Measurements from ENCODE around the gene PDCD2L.
"Not testable (repeated sequence)": the region's sequence is repeated elsewhere in the genome, so short reads cannot be mapped to it uniquely, and the experiment has no call there.

PDCD2L gene

DNA sequence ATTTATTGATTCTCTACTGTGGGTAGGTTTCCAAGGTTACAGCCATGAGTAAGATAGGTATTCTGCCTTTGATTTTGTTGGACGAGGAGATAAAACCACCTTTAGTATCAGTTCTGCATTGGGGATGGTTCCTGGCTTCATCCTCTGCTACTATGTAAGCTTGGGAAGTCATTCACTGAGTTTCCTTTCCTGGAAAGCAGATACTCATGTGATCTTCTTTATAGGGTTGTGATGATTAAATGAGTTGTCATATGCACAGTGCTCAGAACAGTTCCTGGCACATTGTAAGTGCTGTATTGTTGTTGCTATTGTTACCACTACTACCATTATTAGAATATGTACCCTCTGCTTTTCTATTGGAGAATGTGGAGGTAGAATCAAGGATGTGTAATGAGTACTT is 64.2 kb downstream of the PDCD2L start:
- no peak for DNase-seq (ENCODE audit: low read depth, low spot score)

DNA sequence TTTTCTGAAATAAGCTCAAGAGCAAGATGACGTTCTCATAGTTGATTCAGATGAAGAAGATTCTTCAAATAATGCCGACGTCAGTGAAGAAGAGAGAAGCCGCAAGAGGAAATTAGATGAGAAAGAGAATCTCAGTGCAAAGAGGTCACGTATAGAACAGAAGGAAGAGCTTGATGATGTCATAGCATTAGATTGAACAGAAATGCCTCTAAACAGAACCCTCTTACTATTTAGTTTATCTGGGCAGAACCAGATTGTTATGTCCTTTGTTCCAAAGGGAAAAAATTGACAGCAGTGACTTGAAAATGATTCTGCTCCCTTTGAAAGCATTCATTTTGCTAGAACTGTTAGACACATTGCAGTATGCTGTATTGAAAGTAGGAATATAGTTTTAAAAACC is 64.8 kb downstream of the PDCD2L start:
- not testable (repeated sequence) for DNase-seq (ENCODE audit: low read depth, low spot score)

DNA sequence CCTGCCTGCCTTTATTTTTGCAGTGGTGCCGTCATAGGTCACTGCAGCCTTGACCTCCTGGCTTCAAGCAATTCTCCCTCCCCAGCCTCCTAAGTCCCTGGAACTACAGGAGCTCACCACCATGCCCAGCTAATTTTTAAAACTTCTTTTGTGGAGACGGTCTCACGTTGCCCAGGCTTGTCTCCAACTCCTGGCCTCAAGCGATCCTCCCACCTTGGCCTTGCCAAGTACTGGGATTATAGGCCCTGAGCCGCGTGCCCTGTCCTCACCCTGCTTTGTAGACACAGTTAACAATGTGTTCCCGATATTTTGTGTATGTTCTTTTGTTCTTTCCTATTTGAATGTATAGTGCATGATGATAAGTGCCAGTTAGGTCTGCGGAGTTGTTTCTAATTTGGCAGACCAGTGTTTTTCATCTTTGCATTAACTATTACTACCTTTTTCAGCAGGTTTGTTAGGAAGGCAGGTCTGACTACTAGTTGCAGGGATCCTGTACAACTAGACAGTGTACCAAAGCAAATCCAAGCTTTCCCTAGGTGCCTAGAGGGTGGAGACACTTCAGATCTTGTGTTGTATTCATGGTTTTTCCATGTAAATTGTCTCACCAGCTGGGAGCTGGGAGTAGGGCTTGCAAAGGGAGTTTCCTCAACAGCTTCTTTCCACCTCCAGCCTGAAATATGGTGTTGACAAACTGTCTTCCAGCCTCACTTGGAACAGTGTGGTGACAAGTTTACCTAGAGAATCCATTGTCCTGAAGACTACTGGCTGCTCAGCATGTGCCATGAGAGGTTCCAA is 67.9 kb downstream of the PDCD2L start:
- DNase-seq (ENCODE audit: low read depth, low spot score): no peak

DNA sequence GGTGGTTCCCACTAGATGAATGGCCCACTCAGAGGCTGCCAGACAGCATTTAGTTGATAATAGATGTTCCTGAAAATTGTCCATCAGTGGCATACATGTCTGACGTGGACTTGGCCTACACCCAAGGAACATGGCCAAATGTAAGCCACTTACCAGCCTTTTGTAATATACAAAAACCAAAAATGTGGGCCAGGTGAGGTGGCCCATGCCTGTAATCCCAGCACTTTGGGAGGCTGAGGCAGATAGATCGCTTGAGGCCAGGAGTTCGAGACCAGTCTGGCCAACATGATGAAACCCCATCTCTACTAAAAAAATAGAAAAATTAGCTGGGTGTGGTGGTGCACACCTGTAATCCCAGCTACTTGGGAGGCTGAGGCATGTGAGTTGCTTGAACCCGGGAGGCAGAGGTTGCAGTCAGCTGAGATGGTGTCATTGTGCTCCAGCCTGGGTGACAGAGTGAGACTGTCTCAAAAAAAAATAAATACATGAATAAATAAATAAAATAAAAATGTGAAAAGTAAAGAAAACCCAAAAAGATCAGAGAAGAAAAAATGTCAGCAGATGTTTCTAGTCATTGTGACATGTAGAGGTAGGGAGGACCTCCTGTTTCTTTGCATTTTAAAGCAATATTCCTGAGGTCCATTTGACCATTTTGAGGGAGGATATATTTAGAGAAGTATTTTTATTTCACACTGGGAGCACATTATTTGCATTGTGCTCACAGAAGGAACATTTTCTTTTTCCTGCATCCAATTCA is 70.2 kb downstream of the PDCD2L start:
- DNase-seq (ENCODE audit: low read depth, low spot score): no peak

DNA sequence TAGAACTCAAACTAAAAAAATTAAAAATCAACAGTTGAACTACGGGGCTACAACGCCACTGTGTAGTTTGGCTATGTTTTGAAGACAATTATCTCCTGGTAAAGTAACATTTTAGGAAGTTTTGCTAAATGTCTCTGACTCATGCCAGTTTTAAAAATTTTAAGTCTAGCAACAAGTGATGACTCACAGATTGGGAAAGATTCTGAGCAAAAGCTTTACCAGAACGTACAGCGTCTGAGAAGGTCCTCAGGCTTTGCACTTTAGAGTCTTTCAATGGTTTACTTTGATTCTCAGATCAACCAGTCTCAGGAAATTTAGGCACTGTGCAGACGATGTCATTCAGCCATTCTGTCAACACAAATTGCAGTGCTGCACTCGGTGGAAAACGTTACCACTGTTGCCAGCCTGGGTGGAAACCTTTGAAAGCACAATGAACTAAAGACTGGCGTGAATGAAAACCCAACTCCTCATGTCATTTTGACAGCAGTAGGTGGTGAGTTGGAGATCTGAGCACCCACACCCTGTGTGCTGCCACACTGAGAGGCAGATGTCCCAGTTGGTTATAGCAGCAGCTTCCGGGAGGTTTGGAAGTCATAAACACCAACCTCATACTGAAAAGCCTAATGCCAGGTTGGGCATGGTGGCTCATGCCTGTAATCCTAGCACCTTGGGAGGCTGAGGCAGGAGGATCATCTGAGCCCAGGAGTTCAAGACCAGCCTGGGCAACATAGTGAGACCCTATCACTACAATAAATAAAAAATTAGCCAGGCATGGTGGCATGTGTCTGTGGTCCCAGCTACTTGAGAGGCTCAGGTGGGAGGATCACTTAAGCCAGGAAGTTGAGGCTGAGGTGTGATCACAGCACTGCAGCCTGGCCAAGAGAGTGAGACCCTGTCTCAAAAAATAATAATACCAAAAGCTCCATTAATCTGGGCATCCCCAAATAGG is 71.1 kb downstream of the PDCD2L start:
- peak; percentile 68 for DNase-seq (ENCODE audit: low read depth, low spot score)
